Suprapubic skin (tissue), 4 donors: ENCODE results near the gene PCGF3. TPM values are rescaled to one million over a fixed set of nuclear protein-coding genes. Genes with fewer than 3 reads are reported as not detected.

ENCODE experiments used
- DNase-seq, 2 donors: peaks; one replicate each; pipeline ENCODE4 v3.0.0-alpha.2; 2019; ENCODE audit warnings: low spot score in 2 of 2
- H3K27ac ChIP-seq: fragments of 200-600 bp; sonication (generic); one replicate; pipeline ENCODE4 v1.5.1; 2019
- H3K27me3 ChIP-seq: fragments of 200-600 bp; sonication (generic); one replicate; pipeline ENCODE4 v1.5.1; 2019
- H3K36me3 ChIP-seq: fragments of 200-600 bp; sonication (generic); one replicate; pipeline ENCODE4 v1.5.1; 2019
- H3K4me1 ChIP-seq: fragments of 200-600 bp; sonication (generic); one replicate; pipeline ENCODE4 v1.5.1; 2019
- H3K4me3 ChIP-seq: fragments of 200-600 bp; sonication (generic); one replicate; pipeline ENCODE4 v1.5.1; 2019; ENCODE audit warnings: mild to moderate bottlenecking
- H3K9me3 ChIP-seq: fragments of 200-600 bp; sonication (generic); one replicate; pipeline ENCODE4 v1.5.1; 2019
- EP300 ChIP-seq: sonication (generic); formaldehyde crosslinking; IDR thresholded peaks from one replicate; pipeline ENCODE4 v1.6.1; 2017; ENCODE audit warnings: antibody characterized with exemption
- POLR2A ChIP-seq, 2 donors: fragments of 450-650 bp; IDR thresholded peaks; one replicate each; pipeline ENCODE4 v1.6.1; 2017; ENCODE audit warnings: antibody characterized with exemption in 2 of 2, mild to moderate bottlenecking in 2 of 2, moderate library complexity in 2 of 2
- POLR2AphosphoS5 ChIP-seq, 3 donors: sonication (generic); formaldehyde crosslinking; IDR thresholded peaks; one replicate each; pipeline ENCODE4 v1.6.1; 2017; ENCODE audit warnings: antibody characterized with exemption in 3 of 3
- WGBS: methylation state at CpG from one replicate; pipeline ENCODE4 v1.1.5; 2018; 5-methylcytosine and 5-hydroxymethylcytosine counted together
- total RNA-seq, 4 donors: library from RNA; depleted of rRNA; stranded (reverse); fragments of >200 nt; gene quantifications; one replicate each; pipeline ENCODE4 v1.1.0, GENCODE V29; 2016
- TF ChIP-seq, protein P1 (sequence below), 2 donors: fragments of 200-600 bp in 1 of 2; fragments of 450-650 bp in 1 of 2; sonication (generic) in 1 of 2; IDR thresholded peaks; one replicate each; pipeline ENCODE4 v1.5.1; 2016 to 2019; ENCODE audit warnings: antibody characterized with exemption in 2 of 2, mild to moderate bottlenecking in 1 of 2, moderate library complexity in 1 of 2

The PCGF3 gene
- total RNA-seq, 4 donors from 2014 or later = 59.7 to 152 (median 71.2) TPM

- Histone ChIP-seq H3K27ac (peak overlapping the region; percentile 78), H3K4me1 (peaks cover 28% of the 10 kb centered on the region), H3K27me3 (no peaks in the 10 kb centered on the region), H3K36me3 (peaks cover 14% of the 10 kb centered on the region), H3K9me3 (no peaks in the 10 kb centered on the region), H3K4me3 (no peak overlapping the region)
- no peak for DNase-seq
- 83% methylated on average over 50 of the region's 59 CpGs for WGBS
- TF ChIP-seq POLR2A (IDR thresholded peaks at IDR 0.05) = no peak
- TF ChIP-seq, protein P1, sequence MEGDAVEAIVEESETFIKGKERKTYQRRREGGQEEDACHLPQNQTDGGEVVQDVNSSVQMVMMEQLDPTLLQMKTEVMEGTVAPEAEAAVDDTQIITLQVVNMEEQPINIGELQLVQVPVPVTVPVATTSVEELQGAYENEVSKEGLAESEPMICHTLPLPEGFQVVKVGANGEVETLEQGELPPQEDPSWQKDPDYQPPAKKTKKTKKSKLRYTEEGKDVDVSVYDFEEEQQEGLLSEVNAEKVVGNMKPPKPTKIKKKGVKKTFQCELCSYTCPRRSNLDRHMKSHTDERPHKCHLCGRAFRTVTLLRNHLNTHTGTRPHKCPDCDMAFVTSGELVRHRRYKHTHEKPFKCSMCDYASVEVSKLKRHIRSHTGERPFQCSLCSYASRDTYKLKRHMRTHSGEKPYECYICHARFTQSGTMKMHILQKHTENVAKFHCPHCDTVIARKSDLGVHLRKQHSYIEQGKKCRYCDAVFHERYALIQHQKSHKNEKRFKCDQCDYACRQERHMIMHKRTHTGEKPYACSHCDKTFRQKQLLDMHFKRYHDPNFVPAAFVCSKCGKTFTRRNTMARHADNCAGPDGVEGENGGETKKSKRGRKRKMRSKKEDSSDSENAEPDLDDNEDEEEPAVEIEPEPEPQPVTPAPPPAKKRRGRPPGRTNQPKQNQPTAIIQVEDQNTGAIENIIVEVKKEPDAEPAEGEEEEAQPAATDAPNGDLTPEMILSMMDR (IDR thresholded peaks at IDR 0.05) = no peak
- no peak for TF ChIP-seq POLR2AphosphoS5 (IDR thresholded peaks at IDR 0.05)
- TF ChIP-seq EP300 = no peak
Observed at GRCh38 chr4:720111-720860, 14.7 kb downstream of the PCGF3 start.

GRCh38 chr4:721261-722168 is 15.9 kb downstream of the PCGF3 start:
- H3K27ac ChIP-seq = peak overlapping the region; percentile 78
- WGBS = 32% methylated on average over 29 of the region's 31 CpGs

GRCh38 chr4:722169-722725 is 16.6 kb downstream of the PCGF3 start:
- Histone ChIP-seq H3K4me1 (peaks cover 40% of the 10 kb centered on the region), H3K4me3 (no peak overlapping the region), H3K27me3 (no peaks in the 10 kb centered on the region), H3K9me3 (no peaks in the 10 kb centered on the region), H3K27ac (no peak overlapping the region), H3K36me3 (peaks cover 14% of the 10 kb centered on the region)
- no peak for DNase-seq
- no peak for TF ChIP-seq POLR2AphosphoS5 (IDR thresholded peaks at IDR 0.05)
- TF ChIP-seq EP300 = no peak
- TF ChIP-seq POLR2A (IDR thresholded peaks at IDR 0.05) = no peak
- TF ChIP-seq, protein P1 (IDR thresholded peaks at IDR 0.05) = no peak
- WGBS = 91% methylated on average over 46 of the region's 47 CpGs

More at GRCh38 chr4:721261-722168, 15.9 kb downstream of the PCGF3 start:
- Histone ChIP-seq H3K4me1 (peaks cover 35% of the 10 kb centered on the region), H3K36me3 (peaks cover 14% of the 10 kb centered on the region), H3K27me3 (no peaks in the 10 kb centered on the region), H3K4me3 (peak overlapping the region; percentile 22), H3K9me3 (no peaks in the 10 kb centered on the region)
- TF ChIP-seq POLR2A (IDR thresholded peaks at IDR 0.05) (no peak), POLR2AphosphoS5 (IDR thresholded peaks at IDR 0.05) (no peak), EP300 (no peak)
- TF ChIP-seq, protein P1 (IDR thresholded peaks at IDR 0.05) = no peak
- DNase-seq = peak in 1 of 2 donors; percentile 76

GRCh38 chr4:722851-723360 is 17.3 kb downstream of the PCGF3 start:
- H3K36me3 ChIP-seq = peaks cover 14% of the 10 kb centered on the region
- H3K9me3 ChIP-seq = no peaks in the 10 kb centered on the region
- H3K4me1 ChIP-seq = peaks cover 44% of the 10 kb centered on the region
- no peak for DNase-seq
- whole genome bisulfite sequencing = 97% methylated on average over 61 of the region's 61 CpGs
- TF ChIP-seq POLR2A (IDR thresholded peaks at IDR 0.05) (no peak), POLR2AphosphoS5 (IDR thresholded peaks at IDR 0.05) (no peak), EP300 (no peak)
- TF ChIP-seq, protein P1 (IDR thresholded peaks at IDR 0.05) = no peak
- no peaks in the 10 kb centered on the region for H3K27me3 ChIP-seq
- no peak overlapping the region for H3K27ac ChIP-seq
- H3K4me3 ChIP-seq = no peak overlapping the region
